ENCODE data around the gene USH1C. TPM values are rescaled to one million over a fixed set of nuclear protein-coding genes. Genes with fewer than 3 reads are reported as not detected.

Gene USH1C
- total and polyA plus RNA-seq, 2 experiments from 2014 or later = not detected

GRCh38 chr11:17471501-17471900 lies 72.7 kb downstream of the USH1C start:
- Histone ChIP-seq H3K9me2 (ENCODE audit: insufficient read depth) (no peaks in the 10 kb centered on the region), H3K9me3 (ENCODE audit: low read depth) (no peaks in the 10 kb centered on the region), H3K27me3 (replicated peaks; ENCODE audit: insufficient read depth) (peaks cover 37% of the 10 kb centered on the region), H3K4me1 (ENCODE audit: insufficient read depth) (no peaks in the 10 kb centered on the region), H4K20me1 (ENCODE audit: insufficient read depth) (no peaks in the 10 kb centered on the region), H3K79me2 (ENCODE audit: insufficient read depth) (no peaks in the 10 kb centered on the region), H2AFZ (no peak overlapping the region), H3K9ac (no peak overlapping the region), H3K4me3 (no peak overlapping the region), H3F3A (ENCODE audit: insufficient read depth) (no peaks in the 10 kb centered on the region), H3K27ac (no peak overlapping the region), H3K36me3 (ENCODE audit: low read depth) (no peaks in the 10 kb centered on the region), H3K4me2 (ENCODE audit: unreplicated experiment) (no peak overlapping the region)
- TF ChIP-seq EZH2phosphoT487 (IDR thresholded peaks at IDR 0.05; ENCODE audit: insufficient read depth, low read depth) (no peak), EZH2 (IDR thresholded peaks at IDR 0.05; ENCODE audit: insufficient read depth, poor library complexity, severe bottlenecking) (no peak)
- in situ Hi-C loops (cut with MboI) = no loop called here
- no peak for DNase-seq
- 29 to 56% methylated on average over 3 of the region's 3 CpGs for WGBS, 2 experiments (ENCODE audit: low coverage in 1 of 2, low lambda C conversion rate in 2 of 2, missing lambda C conversion rate in 2 of 2)

GRCh38 chr11:17469998-17470397 lies 74.2 kb downstream of the USH1C start:
- Histone ChIP-seq H3K9ac (no peak overlapping the region), H3K9me2 (ENCODE audit: insufficient read depth) (no peaks in the 10 kb centered on the region), H3K4me3 (no peak overlapping the region), H3K4me2 (ENCODE audit: unreplicated experiment) (no peak overlapping the region), H2AFZ (no peak overlapping the region), H3K27me3 (replicated peaks; ENCODE audit: insufficient read depth) (peaks cover 27% of the 10 kb centered on the region), H3K4me1 (ENCODE audit: insufficient read depth) (no peaks in the 10 kb centered on the region), H4K20me1 (ENCODE audit: insufficient read depth) (no peaks in the 10 kb centered on the region), H3K36me3 (ENCODE audit: low read depth) (no peaks in the 10 kb centered on the region), H3K79me2 (ENCODE audit: insufficient read depth) (no peaks in the 10 kb centered on the region), H3K27ac (no peak overlapping the region), H3F3A (ENCODE audit: insufficient read depth) (no peaks in the 10 kb centered on the region), H3K9me3 (ENCODE audit: low read depth) (no peaks in the 10 kb centered on the region)
- in situ Hi-C loops (cut with MboI) = no loop called here
- DNase-seq = no peak
- TF ChIP-seq EZH2phosphoT487 (IDR thresholded peaks at IDR 0.05; ENCODE audit: insufficient read depth, low read depth) (no peak), EZH2 (IDR thresholded peaks at IDR 0.05; ENCODE audit: insufficient read depth, poor library complexity, severe bottlenecking) (no peak)
- WGBS, 2 experiments (ENCODE audit: low coverage in 1 of 2, low lambda C conversion rate in 2 of 2, missing lambda C conversion rate in 2 of 2) = 60 to 74% methylated on average over 6 of the region's 6 CpGs

- Histone ChIP-seq H3K36me3 (ENCODE audit: low read depth) (no peaks in the 10 kb centered on the region), H3K9me2 (ENCODE audit: insufficient read depth) (no peaks in the 10 kb centered on the region), H4K20me1 (ENCODE audit: insufficient read depth) (no peaks in the 10 kb centered on the region), H3K4me3 (no peak overlapping the region), H3K4me2 (ENCODE audit: unreplicated experiment) (no peak overlapping the region), H2AFZ (no peak overlapping the region), H3K79me2 (ENCODE audit: insufficient read depth) (no peaks in the 10 kb centered on the region), H3K27ac (no peak overlapping the region), H3K27me3 (replicated peaks; ENCODE audit: insufficient read depth) (peaks cover 8% of the 10 kb centered on the region), H3K4me1 (ENCODE audit: insufficient read depth) (no peaks in the 10 kb centered on the region), H3K9ac (no peak overlapping the region), H3F3A (ENCODE audit: insufficient read depth) (no peaks in the 10 kb centered on the region), H3K9me3 (ENCODE audit: low read depth) (no peaks in the 10 kb centered on the region)
- WGBS, 2 experiments (ENCODE audit: low coverage in 1 of 2, low lambda C conversion rate in 2 of 2, missing lambda C conversion rate in 2 of 2) = 63 to 67% methylated on average over 4 of the region's 4 CpGs
- TF ChIP-seq EZH2phosphoT487 (IDR thresholded peaks at IDR 0.05; ENCODE audit: insufficient read depth, low read depth) = no peak
- DNase-seq = no peak
- in situ Hi-C loops (cut with MboI) = no loop called here
These were observed 76.1 kb downstream of the USH1C start for GRCh38 chr11:17468122-17468521.

- WGBS, 2 experiments (ENCODE audit: low coverage in 1 of 2, low lambda C conversion rate in 2 of 2, missing lambda C conversion rate in 2 of 2) = 71% methylated on average over 11 of the region's 11 CpGs
- H3K9ac ChIP-seq = no peak overlapping the region
- H3K79me2 ChIP-seq (ENCODE audit: insufficient read depth) = no peaks in the 10 kb centered on the region
- H3K9me3 ChIP-seq (ENCODE audit: low read depth) = no peaks in the 10 kb centered on the region
- H3K36me3 ChIP-seq (ENCODE audit: low read depth) = no peaks in the 10 kb centered on the region
- H3K9me2 ChIP-seq (ENCODE audit: insufficient read depth) = no peaks in the 10 kb centered on the region
- H3K4me1 ChIP-seq (ENCODE audit: insufficient read depth) = no peaks in the 10 kb centered on the region
- in situ Hi-C loops (cut with MboI) = no loop called here
- H3K27ac ChIP-seq = no peak overlapping the region
- H4K20me1 ChIP-seq (ENCODE audit: insufficient read depth) = no peaks in the 10 kb centered on the region
- peaks cover 10% of the 10 kb centered on the region for H3K27me3 ChIP-seq (replicated peaks; ENCODE audit: insufficient read depth)
- no peaks in the 10 kb centered on the region for H3F3A ChIP-seq (ENCODE audit: insufficient read depth)
- no peak for DNase-seq
- H3K4me2 ChIP-seq (ENCODE audit: unreplicated experiment) = no peak overlapping the region
- H2AFZ ChIP-seq = no peak overlapping the region
- TF ChIP-seq EZH2phosphoT487 (IDR thresholded peaks at IDR 0.05; ENCODE audit: insufficient read depth, low read depth) = no peak
- TF ChIP-seq EZH2 (IDR thresholded peaks at IDR 0.05; ENCODE audit: insufficient read depth, poor library complexity, severe bottlenecking) = no peak
- no peak overlapping the region for H3K4me3 ChIP-seq
These were observed 80.6 kb downstream of the USH1C start for GRCh38 chr11:17463546-17464174.

DNA sequence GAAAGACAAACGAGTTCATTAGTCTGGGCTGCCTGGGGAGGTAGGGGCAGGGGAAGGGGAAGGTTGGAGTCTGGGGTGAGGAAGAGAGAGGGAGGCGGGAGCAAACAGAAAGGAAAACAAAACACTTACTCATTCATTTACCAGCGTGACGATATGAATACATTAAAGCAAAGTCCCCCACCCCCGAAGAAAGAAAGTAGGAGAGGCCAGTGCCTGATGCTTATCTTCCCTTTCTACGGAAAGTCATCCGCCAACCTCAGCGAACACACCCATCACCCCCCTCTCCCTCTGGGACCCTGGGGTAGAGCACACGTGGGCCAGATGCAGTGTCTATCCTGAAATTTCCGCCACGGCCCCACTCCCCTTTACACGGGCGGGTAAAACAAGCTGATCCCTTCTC lies 81.3 kb downstream of the USH1C start:
- Histone ChIP-seq H3K27ac (no peak overlapping the region), H3K36me3 (ENCODE audit: low read depth) (no peaks in the 10 kb centered on the region), H4K20me1 (ENCODE audit: insufficient read depth) (no peaks in the 10 kb centered on the region), H3F3A (ENCODE audit: insufficient read depth) (no peaks in the 10 kb centered on the region), H3K9me3 (ENCODE audit: low read depth) (no peaks in the 10 kb centered on the region), H2AFZ (no peak overlapping the region), H3K4me3 (no peak overlapping the region), H3K4me2 (ENCODE audit: unreplicated experiment) (no peak overlapping the region), H3K4me1 (ENCODE audit: insufficient read depth) (no peaks in the 10 kb centered on the region), H3K79me2 (ENCODE audit: insufficient read depth) (no peaks in the 10 kb centered on the region), H3K9me2 (ENCODE audit: insufficient read depth) (no peaks in the 10 kb centered on the region), H3K9ac (no peak overlapping the region), H3K27me3 (replicated peaks; ENCODE audit: insufficient read depth) (peaks cover 13% of the 10 kb centered on the region)
- 60 to 63% methylated on average over 13 of the region's 13 CpGs for WGBS, 2 experiments (ENCODE audit: low coverage in 1 of 2, low lambda C conversion rate in 2 of 2, missing lambda C conversion rate in 2 of 2)
- TF ChIP-seq EZH2 (IDR thresholded peaks at IDR 0.05; ENCODE audit: insufficient read depth, poor library complexity, severe bottlenecking) (no peak), EZH2phosphoT487 (IDR thresholded peaks at IDR 0.05; ENCODE audit: insufficient read depth, low read depth) (no peak)
- no peak for DNase-seq
- in situ Hi-C loops (cut with MboI) = no loop called here
